MG63 (cell line): ENCODE measurements around the gene YTHDC2. TPM values are rescaled to one million over a fixed set of nuclear protein-coding genes. Genes with fewer than 3 reads are reported as not detected.
A peak's percentile ranks its signal among the peaks of the same experiment; 100 is the strongest.

Experiments used
- DNase-seq: peaks from one replicate; pipeline ENCODE4 v3.0.0-alpha.2; 2020
- H3K27me3 ChIP-seq: fragments of 250-450 bp; sonication (Bioruptor Pico); 2 replicates; pipeline ENCODE4 v1.5.1; 2020; ENCODE audit warnings: mild to moderate bottlenecking, moderate library complexity
- H3K36me3 ChIP-seq: fragments of 250-450 bp; sonication (Bioruptor Pico); 2 replicates; pipeline ENCODE4 v1.5.1; 2020; ENCODE audit warnings: mild to moderate bottlenecking, moderate library complexity
- H3K4me3 ChIP-seq: fragments of 250-450 bp; sonication (Bioruptor Pico); 2 replicates; pipeline ENCODE4 v1.5.1; 2020; ENCODE audit warnings: mild to moderate bottlenecking, moderate library complexity
- H3K9me3 ChIP-seq: fragments of 250-450 bp; sonication (Bioruptor Pico); 2 replicates; pipeline ENCODE4 v1.5.1; 2020; ENCODE audit warnings: mild to moderate bottlenecking, moderate library complexity
- total RNA-seq: library from RNA; depleted of rRNA; stranded (reverse); fragments of >200 nt; shearing (Covaris generic); gene quantifications from 2 replicates; pipeline ENCODE4 v1.2.3, GENCODE V29; 2014; ENCODE audit warnings: low replicate concordance

The YTHDC2 gene
- total RNA-seq, 1 experiment from 2014 or later: 3.2 TPM

GRCh38 chr5:113508756-113509155 is 4.7 kb upstream of the YTHDC2 start:
- peaks cover 4% of the 10 kb centered on the region for H3K27me3 ChIP-seq
- DNase-seq: no peak
- H3K9me3 ChIP-seq: no peaks in the 10 kb centered on the region
- no peaks in the 10 kb centered on the region for H3K36me3 ChIP-seq
- H3K4me3 ChIP-seq: no peak overlapping the region

GRCh38 chr5:113510836-113511451 is 2.5 kb upstream of the YTHDC2 start:
- Histone ChIP-seq H3K27me3 (peaks cover 4% of the 10 kb centered on the region), H3K36me3 (peaks cover 9% of the 10 kb centered on the region), H3K4me3 (no peak overlapping the region), H3K9me3 (no peaks in the 10 kb centered on the region)
- no peak for DNase-seq

GRCh38 chr5:113512341-113512740 is 1.2 kb upstream of the YTHDC2 start:
- Histone ChIP-seq H3K9me3 (no peaks in the 10 kb centered on the region), H3K27me3 (peaks cover 4% of the 10 kb centered on the region), H3K4me3 (no peak overlapping the region), H3K36me3 (peaks cover 19% of the 10 kb centered on the region)
- no peak for DNase-seq

GRCh38 chr5:113514289-113514635 is 768 bp downstream of the YTHDC2 start:
- no peak for DNase-seq
- H3K36me3 ChIP-seq: peaks cover 29% of the 10 kb centered on the region
- peak overlapping the region; percentile 87 for H3K4me3 ChIP-seq
- no peaks in the 10 kb centered on the region for H3K9me3 ChIP-seq
- peaks cover 4% of the 10 kb centered on the region for H3K27me3 ChIP-seq

GRCh38 chr5:113518884-113519283 is 5.4 kb downstream of the YTHDC2 start:
- H3K36me3 ChIP-seq: peaks cover 46% of the 10 kb centered on the region
- no peak overlapping the region for H3K4me3 ChIP-seq
- no peaks in the 10 kb centered on the region for H3K27me3 ChIP-seq
- no peak for DNase-seq
- no peaks in the 10 kb centered on the region for H3K9me3 ChIP-seq

- Histone ChIP-seq H3K36me3 (peaks cover 47% of the 10 kb centered on the region), H3K27me3 (no peaks in the 10 kb centered on the region), H3K9me3 (no peaks in the 10 kb centered on the region), H3K4me3 (no peak overlapping the region)
- no peak for DNase-seq
These were observed 5.9 kb downstream of the YTHDC2 start for GRCh38 chr5:113519412-113519811.

- H3K4me3 ChIP-seq: no peak overlapping the region
- H3K9me3 ChIP-seq: no peaks in the 10 kb centered on the region
- peak; percentile 15 for DNase-seq
- no peaks in the 10 kb centered on the region for H3K27me3 ChIP-seq
- peaks cover 49% of the 10 kb centered on the region for H3K36me3 ChIP-seq
These were observed 6.9 kb downstream of the YTHDC2 start for GRCh38 chr5:113520429-113520828.

GRCh38 chr5:113520899-113521298 is 7.4 kb downstream of the YTHDC2 start:
- H3K36me3 ChIP-seq: peaks cover 46% of the 10 kb centered on the region
- H3K4me3 ChIP-seq: no peak overlapping the region
- no peaks in the 10 kb centered on the region for H3K9me3 ChIP-seq
- no peak for DNase-seq
- no peaks in the 10 kb centered on the region for H3K27me3 ChIP-seq

GRCh38 chr5:113523168-113523567 is 9.7 kb downstream of the YTHDC2 start:
- DNase-seq: no peak
- H3K27me3 ChIP-seq: no peaks in the 10 kb centered on the region
- no peaks in the 10 kb centered on the region for H3K9me3 ChIP-seq
- H3K36me3 ChIP-seq: peaks cover 42% of the 10 kb centered on the region
- no peak overlapping the region for H3K4me3 ChIP-seq

- DNase-seq: no peak
- no peak overlapping the region for H3K4me3 ChIP-seq
- H3K36me3 ChIP-seq: peaks cover 29% of the 10 kb centered on the region
- H3K9me3 ChIP-seq: no peaks in the 10 kb centered on the region
- no peaks in the 10 kb centered on the region for H3K27me3 ChIP-seq
These were observed 11.4 kb downstream of the YTHDC2 start for GRCh38 chr5:113524927-113525326.

GRCh38 chr5:113526421-113526820 is 12.9 kb downstream of the YTHDC2 start:
- no peak overlapping the region for H3K4me3 ChIP-seq
- H3K36me3 ChIP-seq: peaks cover 32% of the 10 kb centered on the region
- no peak for DNase-seq
- H3K27me3 ChIP-seq: no peaks in the 10 kb centered on the region
- H3K9me3 ChIP-seq: peaks cover 2% of the 10 kb centered on the region; the same call in 1 of the 2 replicates

GRCh38 chr5:113527746-113528145 is 14.3 kb downstream of the YTHDC2 start:
- peak; percentile 34 for DNase-seq
- peaks cover 39% of the 10 kb centered on the region for H3K36me3 ChIP-seq
- H3K9me3 ChIP-seq: peaks cover 8% of the 10 kb centered on the region
- H3K4me3 ChIP-seq: no peak overlapping the region
- H3K27me3 ChIP-seq: no peaks in the 10 kb centered on the region

GRCh38 chr5:113531481-113532159 is 18.1 kb downstream of the YTHDC2 start:
- no peak overlapping the region for H3K4me3 ChIP-seq
- no peaks in the 10 kb centered on the region for H3K27me3 ChIP-seq
- peaks cover 8% of the 10 kb centered on the region for H3K9me3 ChIP-seq
- H3K36me3 ChIP-seq: peaks cover 53% of the 10 kb centered on the region
- no peak for DNase-seq

GRCh38 chr5:113538313-113538712 is 24.8 kb downstream of the YTHDC2 start:
- Histone ChIP-seq H3K27me3 (no peaks in the 10 kb centered on the region), H3K9me3 (no peaks in the 10 kb centered on the region; the same call in 1 of the 2 replicates), H3K4me3 (no peak overlapping the region), H3K36me3 (peaks cover 43% of the 10 kb centered on the region)
- DNase-seq: no peak

GRCh38 chr5:113546703-113547183 is 33.2 kb downstream of the YTHDC2 start:
- DNase-seq: no peak

GRCh38 chr5:113548396-113548795 is 34.9 kb downstream of the YTHDC2 start:
- Histone ChIP-seq H3K4me3 (no peak overlapping the region), H3K36me3 (peaks cover 67% of the 10 kb centered on the region), H3K27me3 (no peaks in the 10 kb centered on the region), H3K9me3 (no peaks in the 10 kb centered on the region)
- DNase-seq: no peak

More at GRCh38 chr5:113546703-113547183, 33.2 kb downstream of the YTHDC2 start:
- Histone ChIP-seq H3K9me3 (no peaks in the 10 kb centered on the region), H3K36me3 (peaks cover 62% of the 10 kb centered on the region), H3K4me3 (no peak overlapping the region), H3K27me3 (no peaks in the 10 kb centered on the region)

- peaks cover 66% of the 10 kb centered on the region for H3K36me3 ChIP-seq
- no peak for DNase-seq
- H3K27me3 ChIP-seq: no peaks in the 10 kb centered on the region
- H3K9me3 ChIP-seq: no peaks in the 10 kb centered on the region
- no peak overlapping the region for H3K4me3 ChIP-seq
These were observed 38.6 kb downstream of the YTHDC2 start for GRCh38 chr5:113552137-113552536.

- DNase-seq: no peak
- no peaks in the 10 kb centered on the region for H3K27me3 ChIP-seq
- H3K4me3 ChIP-seq: no peak overlapping the region
- no peaks in the 10 kb centered on the region for H3K9me3 ChIP-seq
- peaks cover 65% of the 10 kb centered on the region for H3K36me3 ChIP-seq
These were observed 39.1 kb downstream of the YTHDC2 start for GRCh38 chr5:113552620-113553019.
